Measurements from ENCODE around the gene CDK14.

CDK14 gene

DNA sequence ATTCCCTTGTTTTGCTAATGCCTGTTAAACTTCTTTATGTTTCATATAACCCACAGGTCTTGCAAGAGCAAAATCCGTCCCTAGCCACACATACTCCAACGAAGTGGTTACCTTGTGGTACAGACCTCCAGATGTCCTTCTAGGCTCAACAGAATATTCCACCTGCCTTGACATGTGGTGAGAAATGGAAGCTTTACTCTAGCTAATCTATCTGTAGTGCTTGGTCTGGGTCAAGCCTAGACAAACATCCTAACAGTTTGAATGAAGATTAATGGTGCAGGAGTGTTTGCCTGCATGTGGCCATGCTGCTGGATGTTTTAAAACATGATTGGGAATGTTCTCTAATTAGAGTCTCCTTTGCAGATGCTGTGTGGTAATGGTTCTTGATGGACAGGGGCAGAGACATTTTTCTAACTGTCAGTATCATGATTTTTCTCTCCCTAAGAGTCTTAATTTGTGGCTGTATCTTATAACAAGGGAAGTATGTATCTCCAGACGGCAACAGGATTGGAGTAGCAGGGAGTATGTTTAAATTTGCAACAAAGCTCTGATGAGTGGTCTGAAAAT is 359.6 kb downstream of the CDK14 start:
- peaks cover 1% of the 10 kb centered on the region; the same call in 1 of the 2 replicates for H3K4me1 ChIP-seq (ENCODE audit: control insufficient read depth, insufficient read depth, low read length)
- no peaks in the 10 kb centered on the region for H3K27me3 ChIP-seq (ENCODE audit: control insufficient read depth, insufficient read depth, low read length)
- H3K27ac ChIP-seq (ENCODE audit: low read length), result no peak overlapping the region
- H3K36me3 ChIP-seq (ENCODE audit: control insufficient read depth, insufficient read depth, low read length), result no peaks in the 10 kb centered on the region
- WGBS (ENCODE audit: insufficient coverage, insufficient read length), result no CpG with 5 or more reads among the region's 3 CpGs
- H3K4me3 ChIP-seq (ENCODE audit: low read length), result no peak overlapping the region
- H3K9me3 ChIP-seq (ENCODE audit: control insufficient read depth, insufficient read depth, low read length), result no peaks in the 10 kb centered on the region
- DNase-seq (ENCODE audit: low read depth, low spot score), result no peak

DNA sequence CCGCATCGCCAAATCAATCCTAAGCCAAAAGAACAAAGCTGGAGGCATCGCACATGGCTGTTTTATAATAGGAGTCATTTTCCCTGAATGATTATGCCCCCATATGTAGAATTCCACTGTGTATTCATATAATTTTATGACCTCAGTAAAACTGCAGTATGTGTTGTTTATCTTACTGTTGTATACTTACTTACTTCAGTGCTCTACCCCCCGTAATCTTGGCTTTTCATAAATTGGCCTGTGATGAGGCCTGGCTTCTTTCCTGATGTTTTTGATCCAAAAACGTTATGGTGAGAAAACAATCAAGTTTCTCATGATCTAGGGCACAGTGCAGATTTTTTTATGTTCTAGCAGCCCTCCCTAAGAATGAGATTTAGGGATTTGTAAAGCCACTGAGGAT is 361.8 kb downstream of the CDK14 start:
- no peak overlapping the region for H3K4me3 ChIP-seq (ENCODE audit: low read length)
- no peaks in the 10 kb centered on the region for H3K36me3 ChIP-seq (ENCODE audit: control insufficient read depth, insufficient read depth, low read length)
- no peaks in the 10 kb centered on the region for H3K9me3 ChIP-seq (ENCODE audit: control insufficient read depth, insufficient read depth, low read length)
- DNase-seq (ENCODE audit: low read depth, low spot score), result no peak
- no peak overlapping the region for H3K27ac ChIP-seq (ENCODE audit: low read length)
- no peaks in the 10 kb centered on the region; the same call in 1 of the 2 replicates for H3K4me1 ChIP-seq (ENCODE audit: control insufficient read depth, insufficient read depth, low read length)
- H3K27me3 ChIP-seq (ENCODE audit: control insufficient read depth, insufficient read depth, low read length), result no peaks in the 10 kb centered on the region
- WGBS (ENCODE audit: insufficient coverage, insufficient read length), result no CpG with 5 or more reads among the region's 5 CpGs

DNA sequence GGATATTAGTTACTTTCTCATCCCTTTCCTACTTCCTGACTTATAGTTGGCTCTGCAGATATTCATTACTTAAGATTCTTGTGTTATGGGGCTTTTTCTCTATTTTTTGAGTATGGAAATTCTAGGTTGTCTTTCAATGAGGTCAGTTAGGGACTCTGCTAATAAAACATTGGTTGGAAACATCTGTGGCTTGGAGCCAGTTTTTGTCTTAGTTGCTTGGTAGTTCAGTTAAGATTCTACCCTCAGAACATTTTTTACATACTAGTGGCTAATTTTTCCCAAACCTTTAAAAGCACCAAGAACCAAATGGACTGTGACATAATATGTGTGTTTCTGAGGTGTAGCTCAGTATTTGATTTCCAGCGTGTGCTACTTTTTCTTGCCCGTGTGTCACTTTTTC is 362.5 kb downstream of the CDK14 start:
- Histone ChIP-seq H3K27me3 (ENCODE audit: control insufficient read depth, insufficient read depth, low read length) (no peaks in the 10 kb centered on the region), H3K27ac (ENCODE audit: low read length) (no peak overlapping the region), H3K36me3 (ENCODE audit: control insufficient read depth, insufficient read depth, low read length) (no peaks in the 10 kb centered on the region), H3K4me3 (ENCODE audit: low read length) (no peak overlapping the region), H3K4me1 (ENCODE audit: control insufficient read depth, insufficient read depth, low read length) (no peaks in the 10 kb centered on the region; the same call in 1 of the 2 replicates), H3K9me3 (ENCODE audit: control insufficient read depth, insufficient read depth, low read length) (no peaks in the 10 kb centered on the region)
- no peak for DNase-seq (ENCODE audit: low read depth, low spot score)
- WGBS (ENCODE audit: insufficient coverage, insufficient read length), result no CpG with 5 or more reads among the region's 2 CpGs

DNA sequence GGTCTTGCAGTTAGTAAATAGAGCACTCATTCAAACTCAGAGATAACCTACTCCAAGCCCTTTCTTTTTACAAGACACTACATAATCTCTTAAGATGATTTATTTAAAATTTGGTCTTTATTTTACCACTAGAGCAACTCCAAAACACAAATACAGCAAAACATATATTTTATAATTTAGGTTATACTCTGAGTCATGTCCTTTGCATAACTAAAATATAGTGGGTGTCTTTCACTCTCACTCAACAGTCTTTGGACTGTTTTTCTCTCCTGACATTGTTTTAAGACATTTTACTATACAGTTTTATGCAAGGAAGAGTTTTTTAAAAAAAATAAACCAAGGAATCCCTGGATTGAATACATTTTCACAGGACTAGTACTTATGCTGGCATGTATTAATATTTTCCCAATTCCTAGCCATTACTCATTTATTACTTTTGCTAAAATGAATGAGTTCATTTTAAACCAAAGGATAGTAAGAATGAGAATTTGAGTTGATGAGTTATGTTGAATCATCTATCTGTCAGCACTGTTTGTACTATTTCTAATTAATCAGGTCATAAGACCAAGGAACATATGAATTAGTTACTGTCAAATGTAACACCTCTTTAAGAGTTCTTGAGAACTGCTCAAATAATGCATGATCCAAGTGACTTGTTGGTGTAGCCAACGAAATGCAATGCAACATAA is 365.1 kb downstream of the CDK14 start:
- Histone ChIP-seq H3K27me3 (ENCODE audit: control insufficient read depth, insufficient read depth, low read length) (no peaks in the 10 kb centered on the region), H3K9me3 (ENCODE audit: control insufficient read depth, insufficient read depth, low read length) (no peaks in the 10 kb centered on the region), H3K36me3 (ENCODE audit: control insufficient read depth, insufficient read depth, low read length) (no peaks in the 10 kb centered on the region), H3K4me3 (ENCODE audit: low read length) (no peak overlapping the region), H3K27ac (ENCODE audit: low read length) (no peak overlapping the region), H3K4me1 (ENCODE audit: control insufficient read depth, insufficient read depth, low read length) (no peaks in the 10 kb centered on the region)
- no CpG with 5 or more reads among the region's 1 CpG for WGBS (ENCODE audit: insufficient coverage, insufficient read length)
- DNase-seq (ENCODE audit: low read depth, low spot score), result no peak

DNA sequence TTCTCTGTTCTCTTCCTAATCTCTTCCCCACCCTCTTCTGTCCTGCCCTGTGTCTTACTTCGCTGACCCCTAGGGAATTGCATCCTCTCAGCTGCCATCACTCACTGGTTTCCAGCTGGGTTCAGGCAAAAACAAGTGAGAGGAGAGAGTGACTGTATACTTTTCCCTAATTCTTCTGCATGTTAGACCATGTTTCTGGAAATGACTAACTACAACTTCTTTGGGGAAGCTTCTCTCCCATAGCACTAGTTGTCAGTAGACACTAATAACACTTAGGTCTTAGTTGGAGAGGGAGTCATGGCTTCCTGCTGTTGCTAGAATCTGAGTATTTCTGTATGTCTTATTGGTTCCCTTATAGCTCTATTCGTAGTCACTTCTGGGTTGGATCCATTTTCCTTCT is 369.1 kb downstream of the CDK14 start:
- Histone ChIP-seq H3K36me3 (ENCODE audit: control insufficient read depth, insufficient read depth, low read length) (no peaks in the 10 kb centered on the region), H3K4me3 (ENCODE audit: low read length) (no peak overlapping the region), H3K9me3 (ENCODE audit: control insufficient read depth, insufficient read depth, low read length) (no peaks in the 10 kb centered on the region), H3K4me1 (ENCODE audit: control insufficient read depth, insufficient read depth, low read length) (no peaks in the 10 kb centered on the region), H3K27ac (ENCODE audit: low read length) (no peak overlapping the region), H3K27me3 (ENCODE audit: control insufficient read depth, insufficient read depth, low read length) (no peaks in the 10 kb centered on the region)
- DNase-seq (ENCODE audit: low read depth, low spot score), result no peak
- no CpG with 5 or more reads among the region's 2 CpGs for WGBS (ENCODE audit: insufficient coverage, insufficient read length)

DNA sequence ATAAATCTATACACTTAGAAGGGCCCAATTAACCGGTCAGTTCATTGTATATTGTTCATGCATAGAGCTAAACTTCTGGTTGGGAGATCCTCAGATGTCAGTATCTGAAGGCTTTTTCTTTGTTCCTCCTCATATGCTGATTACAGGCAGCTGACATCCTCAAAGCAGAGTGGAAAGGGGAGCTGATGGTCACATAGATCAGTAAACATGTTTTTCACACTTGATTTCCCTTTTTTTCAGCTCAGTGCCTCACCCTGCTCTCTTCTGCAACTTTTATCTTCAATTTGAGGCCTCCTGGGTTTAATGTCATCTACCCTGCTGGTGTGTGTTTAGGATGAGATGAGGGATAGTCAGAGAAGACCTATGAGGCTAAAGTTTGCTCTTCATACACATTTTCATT is 370.2 kb downstream of the CDK14 start:
- Histone ChIP-seq H3K4me1 (ENCODE audit: control insufficient read depth, insufficient read depth, low read length) (no peaks in the 10 kb centered on the region), H3K9me3 (ENCODE audit: control insufficient read depth, insufficient read depth, low read length) (no peaks in the 10 kb centered on the region), H3K27me3 (ENCODE audit: control insufficient read depth, insufficient read depth, low read length) (no peaks in the 10 kb centered on the region), H3K36me3 (ENCODE audit: control insufficient read depth, insufficient read depth, low read length) (no peaks in the 10 kb centered on the region), H3K27ac (ENCODE audit: low read length) (no peak overlapping the region), H3K4me3 (ENCODE audit: low read length) (no peak overlapping the region)
- no peak for DNase-seq (ENCODE audit: low read depth, low spot score)
- no CpG with 5 or more reads among the region's 1 CpG for WGBS (ENCODE audit: insufficient coverage, insufficient read length)

DNA sequence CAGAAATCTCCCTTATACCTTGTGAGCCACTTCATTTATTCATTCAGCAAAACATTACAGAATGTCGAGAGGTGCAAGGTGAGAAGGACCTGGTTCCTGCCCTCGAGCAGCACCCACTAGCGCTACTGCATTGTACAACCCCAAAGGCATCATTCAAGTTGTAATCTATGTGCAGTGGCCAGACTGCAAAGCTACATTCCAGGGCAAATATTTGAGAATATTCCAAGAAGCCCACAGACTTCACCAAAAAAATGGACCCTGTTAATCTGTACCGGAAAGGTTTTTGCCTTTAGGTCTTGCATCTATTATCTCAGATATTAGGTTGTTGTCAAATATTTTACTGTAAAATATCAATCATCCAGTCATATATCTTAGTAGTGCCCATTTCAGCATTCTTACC is 372.8 kb downstream of the CDK14 start:
- H3K27ac ChIP-seq (ENCODE audit: low read length), result no peak overlapping the region
- no peaks in the 10 kb centered on the region for H3K27me3 ChIP-seq (ENCODE audit: control insufficient read depth, insufficient read depth, low read length)
- no peaks in the 10 kb centered on the region for H3K36me3 ChIP-seq (ENCODE audit: control insufficient read depth, insufficient read depth, low read length)
- H3K4me3 ChIP-seq (ENCODE audit: low read length), result no peak overlapping the region
- WGBS (ENCODE audit: insufficient coverage, insufficient read length), result no CpG with 5 or more reads among the region's 4 CpGs
- H3K9me3 ChIP-seq (ENCODE audit: control insufficient read depth, insufficient read depth, low read length), result no peaks in the 10 kb centered on the region
- no peaks in the 10 kb centered on the region for H3K4me1 ChIP-seq (ENCODE audit: control insufficient read depth, insufficient read depth, low read length)
- no peak for DNase-seq (ENCODE audit: low read depth, low spot score)

DNA sequence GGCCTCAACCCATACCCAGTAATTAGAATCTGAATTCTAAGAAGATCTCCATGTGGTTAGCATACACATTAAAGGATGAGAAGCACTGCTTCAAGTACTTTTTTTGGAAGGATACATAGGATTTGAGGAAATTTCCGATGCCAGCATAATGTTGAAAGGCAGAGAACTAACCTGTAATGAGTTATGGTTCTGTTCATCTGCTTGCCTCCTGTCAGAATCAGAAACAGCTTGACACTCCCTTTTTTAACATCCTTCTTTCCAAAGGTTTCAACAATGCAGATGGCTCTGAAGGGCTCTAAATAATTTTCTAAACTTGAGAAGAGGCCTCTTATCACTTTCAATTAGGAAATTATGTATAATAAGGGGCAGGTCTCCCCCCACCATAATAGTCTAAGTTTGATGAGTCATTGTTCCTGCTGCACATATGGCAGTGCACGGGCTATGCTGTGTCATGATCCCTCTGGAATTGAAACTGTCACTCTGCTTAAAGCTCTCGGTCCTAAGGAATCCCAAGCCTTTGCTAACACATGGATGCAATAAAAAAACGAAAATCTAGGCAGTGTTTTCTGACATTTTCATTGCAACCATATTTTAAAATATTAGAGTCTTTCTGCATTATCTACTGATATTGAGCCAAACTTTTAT is 376.9 kb downstream of the CDK14 start:
- DNase-seq (ENCODE audit: low read depth, low spot score), result no peak
- no peaks in the 10 kb centered on the region for H3K9me3 ChIP-seq (ENCODE audit: control insufficient read depth, insufficient read depth, low read length)
- H3K4me3 ChIP-seq (ENCODE audit: low read length), result no peak overlapping the region
- H3K27ac ChIP-seq (ENCODE audit: low read length), result no peak overlapping the region
- H3K36me3 ChIP-seq (ENCODE audit: control insufficient read depth, insufficient read depth, low read length), result no peaks in the 10 kb centered on the region
- no CpG with 5 or more reads among the region's 4 CpGs for WGBS (ENCODE audit: insufficient coverage, insufficient read length)
- no peaks in the 10 kb centered on the region for H3K27me3 ChIP-seq (ENCODE audit: control insufficient read depth, insufficient read depth, low read length)
- no peaks in the 10 kb centered on the region for H3K4me1 ChIP-seq (ENCODE audit: control insufficient read depth, insufficient read depth, low read length)

DNA sequence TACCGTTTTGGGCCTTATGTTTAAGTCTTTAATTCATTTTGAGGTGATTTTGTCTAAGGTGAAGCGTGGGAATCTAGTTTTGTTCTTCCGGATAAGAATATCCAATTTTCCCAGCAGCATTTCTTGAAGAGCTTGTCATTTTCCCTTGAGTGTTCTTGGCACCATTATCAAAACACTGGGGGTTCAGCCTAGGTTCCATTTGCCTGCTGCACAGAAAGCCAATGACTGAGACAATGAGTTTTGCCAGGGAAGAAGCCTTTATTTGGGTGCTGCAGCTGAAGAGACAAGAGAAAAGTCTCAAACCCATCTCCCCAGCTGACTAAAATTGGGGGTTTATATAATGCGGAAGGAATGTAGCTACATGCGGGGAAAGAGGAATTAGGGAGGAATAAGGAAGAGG is 380.9 kb downstream of the CDK14 start:
- no peak for DNase-seq (ENCODE audit: low read depth, low spot score)
- no peak overlapping the region for H3K27ac ChIP-seq (ENCODE audit: low read length)
- H3K4me1 ChIP-seq (ENCODE audit: control insufficient read depth, insufficient read depth, low read length), result no peaks in the 10 kb centered on the region
- H3K36me3 ChIP-seq (ENCODE audit: control insufficient read depth, insufficient read depth, low read length), result no peaks in the 10 kb centered on the region
- H3K4me3 ChIP-seq (ENCODE audit: low read length), result no peak overlapping the region
- WGBS (ENCODE audit: insufficient coverage, insufficient read length), result 100% methylated on average over 2 of the region's 5 CpGs
- H3K9me3 ChIP-seq (ENCODE audit: control insufficient read depth, insufficient read depth, low read length), result no peaks in the 10 kb centered on the region
- H3K27me3 ChIP-seq (ENCODE audit: control insufficient read depth, insufficient read depth, low read length), result no peaks in the 10 kb centered on the region

DNA sequence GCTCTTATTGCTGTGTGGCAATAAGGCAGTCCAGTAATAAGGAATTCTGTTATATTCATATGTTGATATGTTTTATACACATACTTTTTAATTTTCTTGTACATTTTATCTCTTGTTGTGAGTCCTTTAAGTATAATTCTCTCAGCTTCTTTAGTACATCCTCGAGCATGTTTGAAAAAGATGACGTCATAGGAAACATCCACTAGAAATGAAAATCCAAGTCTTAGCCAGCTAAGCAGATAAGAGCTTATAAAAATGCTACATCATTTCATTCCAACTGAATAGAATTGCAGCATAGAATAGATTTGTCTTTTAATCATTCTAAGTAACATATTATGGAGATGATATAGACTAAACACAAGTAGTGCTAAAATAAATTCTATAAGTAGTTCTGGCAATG is 384.4 kb downstream of the CDK14 start:
- no peak for DNase-seq (ENCODE audit: low read depth, low spot score)
- Histone ChIP-seq H3K4me1 (ENCODE audit: control insufficient read depth, insufficient read depth, low read length) (no peaks in the 10 kb centered on the region), H3K27ac (ENCODE audit: low read length) (no peak overlapping the region), H3K36me3 (ENCODE audit: control insufficient read depth, insufficient read depth, low read length) (no peaks in the 10 kb centered on the region), H3K4me3 (ENCODE audit: low read length) (no peak overlapping the region), H3K9me3 (ENCODE audit: control insufficient read depth, insufficient read depth, low read length) (no peaks in the 10 kb centered on the region), H3K27me3 (ENCODE audit: control insufficient read depth, insufficient read depth, low read length) (no peaks in the 10 kb centered on the region)
- WGBS (ENCODE audit: insufficient coverage, insufficient read length), result no CpG with 5 or more reads among the region's 2 CpGs

DNA sequence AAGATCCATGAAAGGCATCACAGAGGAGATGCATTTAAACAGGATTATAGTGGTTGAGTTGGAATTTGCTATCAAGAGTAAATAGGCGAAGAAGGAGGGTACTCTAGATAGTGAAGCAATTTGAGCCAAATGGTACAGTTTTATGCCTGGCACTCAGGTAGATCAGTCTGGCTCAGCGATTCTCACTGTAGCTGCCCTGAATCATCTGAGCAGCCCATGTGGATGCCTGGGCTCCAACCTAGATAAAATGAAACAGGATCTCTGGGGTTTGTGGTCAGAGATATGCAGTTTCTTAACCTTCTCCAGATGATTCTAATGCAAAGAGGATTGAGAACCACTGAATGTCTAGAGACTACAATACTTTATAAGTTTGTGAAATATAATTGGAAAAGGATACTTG is 386.1 kb downstream of the CDK14 start:
- no peak for DNase-seq (ENCODE audit: low read depth, low spot score)
- Histone ChIP-seq H3K4me1 (ENCODE audit: control insufficient read depth, insufficient read depth, low read length) (no peaks in the 10 kb centered on the region), H3K4me3 (ENCODE audit: low read length) (no peak overlapping the region), H3K27ac (ENCODE audit: low read length) (no peak overlapping the region), H3K9me3 (ENCODE audit: control insufficient read depth, insufficient read depth, low read length) (no peaks in the 10 kb centered on the region), H3K27me3 (ENCODE audit: control insufficient read depth, insufficient read depth, low read length) (no peaks in the 10 kb centered on the region), H3K36me3 (ENCODE audit: control insufficient read depth, insufficient read depth, low read length) (no peaks in the 10 kb centered on the region)
- no CpG with 5 or more reads among the region's 2 CpGs for WGBS (ENCODE audit: insufficient coverage, insufficient read length)

Measured in iPS DF 6.9 (cell line).